GM18858 (cell line): Measurements from ENCODE around the gene CFAP57.

ENCODE experiments used
- ATAC-seq: cut with Tn5 transposase; IDR thresholded peaks from one replicate; pipeline ENCODE4 v1.9.1; 2021; ENCODE audit not compliant: unreplicated experiment

Gene CFAP57

GRCh38 chr1:43293896-43294760 is 122.0 kb downstream of the CFAP57 start:
- ATAC-seq: no peak

GRCh38 chr1:43294761-43295160 is 122.6 kb downstream of the CFAP57 start:
- ATAC-seq: no peak

- ATAC-seq: no peak
These were observed 124.1 kb downstream of the CFAP57 start for GRCh38 chr1:43296207-43296606.

- ATAC-seq: no peak
These were observed 125.9 kb downstream of the CFAP57 start for GRCh38 chr1:43298055-43298454.

- no peak for ATAC-seq
These were observed 127.0 kb downstream of the CFAP57 start for GRCh38 chr1:43299101-43299500.

- ATAC-seq: no peak
These were observed 128.4 kb downstream of the CFAP57 start, which contains the start of gene TIE1 for GRCh38 chr1:43300378-43301094. Gene TIE1, plus strand, starts transcription at chr1:43300982. Its CDS starts 90 bp downstream, at chr1:43301072.

- no peak for ATAC-seq
These were observed 130.1 kb downstream of the CFAP57 start for GRCh38 chr1:43302201-43302600.

- ATAC-seq: no peak
These were observed 130.8 kb downstream of the CFAP57 start for GRCh38 chr1:43302721-43303470.

GRCh38 chr1:43303471-43304313 is 131.6 kb downstream of the CFAP57 start:
- ATAC-seq: no peak
